ENCODE data around the gene BRINP1.

The BRINP1 gene

GRCh38 chr9:119368681-119369581, at the start of gene BRINP1:
BRINP1 (minus strand) TSS chr9:119369435; CDS start chr9:119313355, 56,080 bp downstream.
- no peak for DNase-seq (ENCODE audit: low spot score)

- no peak for DNase-seq (ENCODE audit: low spot score)
These were observed 49.5 kb upstream of the BRINP1 start for GRCh38 chr9:119418721-119419120.

- DNase-seq (ENCODE audit: low spot score) = no peak
These were observed 47.6 kb upstream of the BRINP1 start for GRCh38 chr9:119416793-119417192.

- DNase-seq (ENCODE audit: low spot score) = no peak
These were observed 43.2 kb upstream of the BRINP1 start for GRCh38 chr9:119412399-119412798.

- DNase-seq (ENCODE audit: low spot score) = no peak
These were observed 40.3 kb upstream of the BRINP1 start for GRCh38 chr9:119409552-119409951.

GRCh38 chr9:119400606-119401005, 31.4 kb upstream of the BRINP1 start:
- DNase-seq (ENCODE audit: low spot score) = no peak

GRCh38 chr9:119398350-119398749, 29.1 kb upstream of the BRINP1 start:
- DNase-seq (ENCODE audit: low spot score) = no peak

- DNase-seq (ENCODE audit: low spot score) = no peak
These were observed 22.6 kb upstream of the BRINP1 start for GRCh38 chr9:119391878-119392277.

GRCh38 chr9:119375892-119376291, 6.7 kb upstream of the BRINP1 start:
- DNase-seq (ENCODE audit: low spot score) = no peak

- DNase-seq (ENCODE audit: low spot score) = no peak
These were observed 3.7 kb upstream of the BRINP1 start for GRCh38 chr9:119372951-119373350.

GRCh38 chr9:119370816-119371215, 1.6 kb upstream of the BRINP1 start:
- DNase-seq (ENCODE audit: low spot score) = no peak

GRCh38 chr9:119369680-119370366, 588 bp upstream of the BRINP1 start:
- no peak for DNase-seq (ENCODE audit: low spot score)

GRCh38 chr9:119368179-119368578, 1.1 kb downstream of the BRINP1 start:
- no peak for DNase-seq (ENCODE audit: low spot score)

- no peak for DNase-seq (ENCODE audit: low spot score)
These were observed 1.6 kb downstream of the BRINP1 start for GRCh38 chr9:119367683-119368075.

GRCh38 chr9:119366909-119367682, 2.1 kb downstream of the BRINP1 start:
- no peak for DNase-seq (ENCODE audit: low spot score)

- no peak for DNase-seq (ENCODE audit: low spot score)
These were observed 3.8 kb downstream of the BRINP1 start for GRCh38 chr9:119365291-119366027.

GRCh38 chr9:119360237-119360636, 9.0 kb downstream of the BRINP1 start:
- DNase-seq (ENCODE audit: low spot score) = no peak

- no peak for DNase-seq (ENCODE audit: low spot score)
These were observed 11.7 kb downstream of the BRINP1 start for GRCh38 chr9:119357336-119358096.

GRCh38 chr9:119349351-119349825, 19.8 kb downstream of the BRINP1 start:
- DNase-seq (ENCODE audit: low spot score) = no peak

GRCh38 chr9:119343059-119343990, 25.9 kb downstream of the BRINP1 start:
- no peak for DNase-seq (ENCODE audit: low spot score)

Measured in CD4-positive, alpha-beta T cell treated with Interleukin-2 at 100 ng/mL for 4 hours (primary cell).